IPS-NIHi7 (cell line): ENCODE measurements around the gene GOLGA6D.
"Not testable (repeated sequence)": the region's sequence is repeated elsewhere in the genome, so short reads cannot be mapped to it uniquely, and the experiment has no call there.

Source experiments
- DNase-seq: peaks from one replicate; pipeline ENCODE4 v3.0.0; 2012; ENCODE audit warnings: mixed read lengths; ENCODE audit errors: extremely low spot score

Gene GOLGA6D, protein sequence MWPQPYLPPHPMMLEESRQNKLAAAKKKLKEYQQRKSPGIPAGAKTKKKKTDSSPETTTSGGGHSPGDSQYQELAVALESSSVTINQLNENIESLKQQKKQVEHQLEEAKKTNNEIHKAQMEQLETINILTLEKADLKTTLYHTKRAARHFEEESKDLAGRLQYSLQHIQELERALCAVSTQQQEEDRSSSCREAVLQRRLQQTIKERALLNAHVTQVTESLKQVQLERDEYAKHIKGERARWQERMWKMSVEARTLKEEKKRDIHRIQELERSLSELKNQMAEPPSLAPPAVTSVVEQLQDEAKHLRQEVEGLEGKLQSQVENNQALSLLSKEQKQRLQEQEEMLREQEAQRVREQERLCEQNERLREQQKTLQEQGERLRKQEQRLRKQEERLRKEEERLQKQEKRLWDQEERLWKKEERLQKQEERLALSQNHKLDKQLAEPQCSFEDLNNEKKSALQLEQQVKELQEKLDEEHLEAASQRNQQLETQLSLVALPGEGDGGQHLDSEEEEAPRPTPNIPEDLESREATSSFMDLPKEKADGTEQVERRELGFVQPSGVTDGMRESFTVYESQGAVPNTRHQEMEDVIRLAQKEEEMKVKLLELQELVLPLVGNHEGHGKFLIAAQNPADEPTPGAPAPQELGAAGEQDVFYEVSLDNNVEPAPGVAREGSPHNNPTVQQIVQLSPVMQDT

GRCh38 chr15:75282572-75282971 lies at the start of gene GOLGA6D:
Gene GOLGA6D, plus strand, starts transcription at chr15:75282835. Its CDS starts 41 bp downstream, at chr15:75282876.
- DNase-seq: not testable (repeated sequence)

DNA sequence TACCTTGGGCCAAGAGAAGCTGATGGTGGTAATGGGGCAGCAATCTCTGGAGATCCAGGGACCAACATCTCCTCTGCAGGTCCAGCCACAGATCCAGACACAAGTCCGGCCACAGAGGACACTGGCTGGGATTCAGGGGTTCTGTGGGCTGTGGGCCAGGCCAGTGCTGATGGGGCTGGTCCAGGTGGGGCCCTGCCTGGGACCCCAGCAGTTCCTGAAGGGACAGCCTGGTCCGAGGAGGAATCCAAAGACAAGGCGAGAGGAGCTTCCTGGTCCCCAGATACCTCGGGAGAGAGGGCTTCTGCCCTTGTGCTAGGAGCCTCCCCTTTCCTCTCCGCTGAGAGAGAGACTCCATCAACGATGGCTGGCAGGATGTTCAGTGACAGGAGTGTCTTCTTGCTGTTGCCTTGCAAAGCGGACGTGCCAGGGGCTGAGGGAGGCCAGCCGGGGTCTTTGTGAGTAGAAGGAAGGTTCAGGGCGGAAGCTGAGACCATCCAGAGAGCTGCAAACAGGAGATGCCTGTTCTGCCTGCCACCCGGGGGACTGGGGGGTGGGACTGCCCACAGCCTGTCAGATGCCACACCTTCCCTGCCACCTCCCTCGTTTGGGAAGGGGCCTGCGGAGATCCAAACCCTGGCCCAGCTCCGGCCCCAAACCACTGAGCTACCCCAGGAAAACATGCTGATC lies 49.0 kb upstream of the GOLGA6D start:
- no peak for DNase-seq

DNA sequence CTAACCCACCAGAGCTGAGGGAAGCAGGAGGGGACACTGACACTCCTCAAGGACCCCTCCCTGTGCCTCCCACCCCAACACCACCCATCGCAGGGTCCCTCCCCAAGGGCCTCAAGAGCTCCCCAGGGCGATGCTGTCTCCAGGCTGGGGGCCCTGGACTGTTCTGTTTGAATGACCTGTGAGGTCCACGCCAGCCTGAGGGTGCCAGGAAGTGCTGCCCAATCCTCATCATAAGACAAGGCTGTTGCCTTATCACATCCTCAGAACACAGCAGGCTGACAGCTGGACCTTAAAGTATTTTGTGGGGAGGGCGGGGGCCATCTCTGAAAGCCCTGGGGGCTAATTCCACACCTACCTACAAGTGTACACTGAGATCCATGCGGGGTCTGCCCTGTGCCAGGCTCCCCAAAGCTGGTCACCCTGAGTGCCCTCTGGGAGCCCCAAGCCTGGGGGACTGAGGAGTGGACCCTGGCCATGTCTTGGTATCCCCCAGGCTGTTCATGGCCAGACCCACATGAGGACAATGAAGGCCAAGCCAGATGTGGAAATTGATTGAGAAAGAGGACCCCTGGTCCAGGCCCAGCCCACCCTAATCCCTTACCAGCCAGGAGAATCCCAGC lies 48.3 kb upstream of the GOLGA6D start:
- no peak for DNase-seq

GRCh38 chr15:75235051-75235673 lies 47.5 kb upstream of the GOLGA6D start:
- DNase-seq: no peak

DNA sequence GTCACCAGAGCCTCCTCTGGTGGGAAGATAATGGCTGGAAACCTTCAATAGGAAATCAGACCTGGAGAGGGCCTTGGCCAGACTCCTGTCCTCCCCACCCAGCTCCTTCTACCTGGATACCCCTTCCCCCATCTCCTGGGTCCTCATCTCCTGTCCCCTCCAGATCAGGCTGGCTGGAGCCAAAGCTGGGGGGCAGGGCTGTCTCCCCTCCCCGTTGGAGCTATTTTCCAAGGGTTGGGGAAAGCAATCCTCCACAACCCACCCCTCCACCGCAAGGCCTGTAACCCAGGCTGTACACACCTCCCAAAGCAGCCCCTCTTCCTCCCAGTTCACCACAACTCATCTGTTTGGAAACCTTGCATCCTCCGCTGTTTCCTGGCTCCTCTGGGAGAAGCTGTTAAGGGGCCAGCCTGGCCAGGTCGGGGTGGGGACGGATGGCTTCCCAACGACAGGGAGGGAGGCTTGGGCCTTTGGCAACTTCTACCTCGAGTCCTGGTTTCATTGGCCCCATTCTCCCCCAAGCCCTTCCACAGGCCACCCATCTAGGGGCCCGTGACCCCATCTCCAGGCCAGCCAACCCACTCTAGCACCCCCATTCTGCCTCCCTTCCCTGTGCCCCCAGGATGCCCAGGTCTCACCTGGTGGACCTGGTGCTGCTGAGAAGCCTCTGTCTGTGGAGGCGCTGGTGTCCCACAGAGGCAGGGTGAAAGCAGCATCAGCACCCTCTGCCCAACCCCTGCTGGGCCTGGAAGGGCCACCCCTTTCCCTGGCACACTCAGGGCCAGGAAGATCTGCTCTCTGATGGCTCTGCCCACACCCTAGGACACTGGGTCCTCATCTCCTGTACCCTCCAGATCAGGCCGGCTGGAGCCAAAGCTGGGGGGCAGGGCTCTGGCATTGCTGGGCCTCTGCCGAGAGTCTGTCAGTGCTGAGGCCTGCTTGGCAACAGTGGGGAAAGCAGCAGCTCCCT lies 46.6 kb upstream of the GOLGA6D start:
- no peak for DNase-seq

DNA sequence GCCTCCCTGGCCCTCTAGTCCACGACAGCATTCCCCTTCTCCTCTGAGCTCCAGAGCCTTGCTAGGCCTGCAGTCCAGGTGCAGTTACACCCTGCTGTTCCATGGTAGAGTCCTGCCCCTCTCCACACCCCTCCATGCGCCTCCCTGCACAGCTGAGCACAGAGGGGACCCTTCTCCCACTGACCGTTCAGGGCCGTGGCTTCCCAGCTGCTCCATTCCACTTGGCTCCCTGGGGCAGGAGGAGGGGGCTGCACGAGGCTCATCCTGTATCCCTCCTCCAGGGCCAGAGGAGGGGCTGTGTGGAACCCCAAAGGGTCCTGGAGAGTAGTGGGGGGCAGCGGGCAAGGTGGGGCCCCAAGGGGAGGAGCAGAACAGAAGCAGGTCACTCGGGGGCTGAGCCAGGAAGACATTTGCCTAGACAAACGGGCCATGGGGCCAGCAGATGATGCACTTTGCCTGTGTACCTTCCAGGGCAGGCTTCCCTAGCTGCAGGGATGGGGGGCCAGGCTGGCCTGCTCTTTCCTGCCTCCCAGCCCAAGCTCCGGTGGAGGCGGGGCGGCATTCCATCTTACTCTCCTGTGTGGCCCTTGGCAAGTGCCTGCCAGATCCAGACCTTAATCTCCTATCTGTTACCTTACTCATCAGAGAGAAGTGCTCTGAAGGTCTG lies 45.2 kb upstream of the GOLGA6D start:
- peak; percentile 13 for DNase-seq

DNA sequence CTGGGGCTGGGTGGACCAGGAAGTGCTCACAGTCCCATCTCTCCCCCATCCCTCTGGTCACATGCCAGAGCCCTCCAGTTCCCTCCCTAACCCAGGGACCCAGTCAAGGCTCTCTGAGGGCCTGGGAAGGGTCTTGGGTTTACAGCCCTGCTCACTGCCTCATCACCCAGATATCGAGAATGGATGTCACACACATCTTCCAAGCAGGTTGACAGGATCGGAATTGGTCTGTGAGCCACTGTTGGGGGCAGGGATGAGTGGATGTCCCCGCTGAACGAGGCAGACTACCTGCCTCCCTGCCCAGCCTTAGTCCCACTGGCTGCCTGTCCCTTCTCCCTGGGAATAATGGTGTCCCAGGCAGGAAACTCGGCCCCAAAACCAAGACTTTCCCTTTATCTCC lies 44.5 kb upstream of the GOLGA6D start:
- no peak for DNase-seq

- not testable (repeated sequence) for DNase-seq
Measured at GRCh38 chr15:75245741-75246140, 36.9 kb upstream of the GOLGA6D start.

DNA sequence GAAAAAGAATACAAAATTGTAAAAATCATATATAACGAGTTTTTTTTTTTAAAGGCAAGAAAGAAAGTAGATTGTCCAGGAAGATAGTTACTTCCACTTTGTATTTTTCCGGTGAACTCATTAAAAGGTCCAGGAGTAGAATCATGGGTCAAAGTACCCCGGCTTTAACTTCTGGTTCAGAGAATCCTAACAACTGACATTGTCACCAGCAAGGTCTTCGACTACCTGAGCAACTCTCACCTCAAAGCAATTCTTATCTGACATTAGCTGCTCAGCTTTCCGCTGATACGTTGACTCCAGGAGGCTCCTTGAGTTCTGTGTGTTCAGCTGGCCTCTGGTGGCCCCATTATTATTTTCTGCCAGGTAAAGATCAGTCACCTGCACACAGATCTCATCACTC lies 33.6 kb upstream of the GOLGA6D start:
- DNase-seq: not testable (repeated sequence)

DNA sequence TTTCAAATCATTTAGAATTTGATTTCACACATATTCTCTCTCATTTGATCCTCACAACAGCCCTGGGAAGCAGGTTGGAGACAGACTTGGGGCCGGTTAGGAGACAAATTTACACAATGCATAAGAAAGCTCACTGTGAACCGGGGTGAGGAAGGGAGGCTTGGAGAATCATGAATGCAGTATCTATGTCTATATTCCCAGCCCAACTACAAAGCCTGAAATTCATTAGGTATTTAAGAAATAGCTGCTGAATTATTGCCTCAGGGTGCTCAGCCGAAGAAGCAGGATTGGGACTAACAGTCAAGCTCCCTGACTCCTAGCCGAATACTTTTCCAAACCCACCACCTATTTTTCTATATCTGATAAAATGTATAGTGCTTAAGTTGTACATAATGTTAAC lies 32.9 kb upstream of the GOLGA6D start:
- no peak for DNase-seq

DNA sequence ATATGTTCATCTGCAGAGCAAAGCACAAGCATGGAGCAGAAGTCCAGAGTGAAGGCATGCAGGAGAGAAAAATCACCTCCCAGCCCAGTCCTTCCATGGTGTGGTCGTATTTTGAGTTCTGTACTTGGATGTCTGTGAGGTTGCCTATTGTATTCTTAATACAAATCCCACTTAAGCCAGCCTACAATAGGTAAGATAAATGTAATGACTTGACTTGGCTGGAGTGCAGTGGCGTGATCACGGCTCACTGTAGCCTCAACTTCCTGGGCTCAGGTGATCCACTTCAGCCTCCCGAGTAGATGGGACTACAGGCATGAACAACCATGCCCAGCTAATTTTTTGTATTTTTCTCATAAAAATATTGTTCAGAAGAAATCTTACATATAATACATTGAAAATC lies 31.3 kb upstream of the GOLGA6D start:
- not testable (repeated sequence) for DNase-seq

DNA sequence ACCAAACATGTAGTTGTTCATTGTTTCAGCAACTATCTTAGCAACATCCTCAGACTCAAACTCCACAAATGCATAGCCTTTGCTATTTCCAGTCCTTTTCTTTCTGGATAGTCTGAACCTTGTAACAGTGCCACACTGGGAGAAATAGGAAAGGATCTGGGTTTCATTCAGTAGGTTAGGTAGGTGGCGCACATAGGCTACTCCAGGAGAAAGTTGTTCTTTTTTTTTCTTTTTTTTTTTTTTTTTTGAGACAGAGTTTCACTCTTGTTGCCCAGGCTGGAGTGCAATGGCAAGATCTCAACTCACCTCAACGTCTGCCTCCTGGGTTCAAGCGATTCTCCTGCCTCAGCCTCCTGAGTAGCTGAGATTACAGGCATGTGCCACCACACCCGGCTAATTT lies 30.4 kb upstream of the GOLGA6D start:
- not testable (repeated sequence) for DNase-seq

DNA sequence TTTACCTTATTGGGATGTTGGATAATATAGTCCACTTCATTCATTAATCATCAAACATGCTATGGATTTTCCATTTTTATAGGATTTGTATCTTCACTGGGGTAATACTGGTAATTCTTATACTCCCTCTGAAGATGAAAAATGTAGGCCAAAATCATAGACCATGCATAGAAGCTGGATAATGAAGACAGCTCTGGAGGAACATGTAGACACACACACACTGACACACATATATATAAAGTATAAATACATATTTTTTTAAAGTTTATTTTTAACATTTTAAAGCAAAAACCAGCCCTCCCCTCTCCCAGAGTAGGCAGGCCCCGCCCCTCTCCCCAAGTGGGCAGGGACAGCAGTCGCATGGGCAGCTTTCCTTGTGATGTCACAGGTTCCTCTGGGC lies 24.6 kb upstream of the GOLGA6D start, which contains the start of gene GOLGA6C:
Gene GOLGA6C (plus strand): TSS at position 301 of the 400 bp plus-strand sequence. CDS start 265 bp downstream, outside the sequence.
- DNase-seq: not testable (repeated sequence)

DNA sequence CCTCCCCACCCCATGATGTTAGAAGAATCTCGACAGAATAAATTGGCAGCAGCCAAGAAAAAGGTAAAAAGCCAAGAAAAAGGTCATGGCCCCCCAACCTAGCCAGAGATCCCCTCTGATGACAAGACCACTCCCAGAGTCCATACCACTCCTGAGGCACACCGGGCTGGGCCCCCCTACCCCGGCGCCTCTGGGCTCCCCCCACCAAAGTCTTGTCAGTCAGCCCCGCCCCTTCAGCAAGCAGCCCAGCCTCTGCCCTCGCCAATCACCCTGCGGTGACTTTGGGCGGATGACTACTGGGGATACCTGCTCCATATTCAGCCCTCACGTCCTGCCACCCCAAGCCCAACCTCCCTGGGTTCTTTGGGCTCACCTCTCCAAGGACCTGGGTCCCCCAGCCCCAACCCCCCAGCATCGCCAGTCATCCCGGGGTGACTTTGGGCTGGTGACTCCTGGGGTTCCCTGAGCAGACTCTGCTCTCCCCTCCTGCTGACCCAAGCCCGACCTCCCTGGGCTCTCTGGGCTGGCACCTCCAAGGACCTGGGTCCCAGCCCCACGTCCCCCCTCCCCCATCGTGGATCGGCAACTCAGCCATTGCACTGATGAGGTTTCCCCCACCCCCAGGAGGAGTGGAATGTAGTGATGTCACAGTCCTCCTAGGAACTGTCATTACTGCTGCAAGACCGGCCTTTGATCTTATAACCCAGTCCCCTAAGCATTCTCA lies 23.9 kb upstream of the GOLGA6D start:
- not testable (repeated sequence) for DNase-seq

- DNase-seq: not testable (repeated sequence)
Measured at GRCh38 chr15:75259873-75260272, 22.8 kb upstream of the GOLGA6D start.

DNA sequence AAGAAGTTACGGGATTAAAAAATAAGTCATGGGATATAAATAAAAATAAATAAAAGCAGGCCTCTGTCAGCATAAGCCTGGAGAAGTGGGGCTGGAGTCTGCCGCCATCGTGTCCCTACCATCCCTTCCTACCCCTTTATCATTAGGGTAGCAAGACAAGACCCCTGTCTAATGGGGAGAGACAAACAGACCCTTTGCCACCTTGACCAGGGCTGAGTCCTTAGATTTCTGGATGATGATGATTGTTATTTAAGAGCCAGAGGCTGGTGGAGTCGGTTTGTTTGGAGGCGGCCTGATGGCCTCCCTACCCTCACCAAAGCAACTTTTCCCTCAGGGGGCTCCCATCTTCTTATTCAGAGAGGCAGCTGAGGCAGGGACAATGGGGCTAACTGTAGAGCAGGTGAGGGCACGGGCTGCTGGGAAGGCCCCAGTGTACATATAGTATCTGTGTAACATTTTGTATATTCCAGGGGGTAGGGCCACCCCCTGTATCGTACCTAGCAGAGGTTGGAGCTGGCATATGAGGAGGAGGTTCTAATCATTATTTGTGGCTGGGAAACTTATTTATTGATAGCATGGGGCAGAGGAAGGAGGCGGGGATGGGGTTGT lies 8.8 kb upstream of the GOLGA6D start:
- DNase-seq: not testable (repeated sequence)

DNA sequence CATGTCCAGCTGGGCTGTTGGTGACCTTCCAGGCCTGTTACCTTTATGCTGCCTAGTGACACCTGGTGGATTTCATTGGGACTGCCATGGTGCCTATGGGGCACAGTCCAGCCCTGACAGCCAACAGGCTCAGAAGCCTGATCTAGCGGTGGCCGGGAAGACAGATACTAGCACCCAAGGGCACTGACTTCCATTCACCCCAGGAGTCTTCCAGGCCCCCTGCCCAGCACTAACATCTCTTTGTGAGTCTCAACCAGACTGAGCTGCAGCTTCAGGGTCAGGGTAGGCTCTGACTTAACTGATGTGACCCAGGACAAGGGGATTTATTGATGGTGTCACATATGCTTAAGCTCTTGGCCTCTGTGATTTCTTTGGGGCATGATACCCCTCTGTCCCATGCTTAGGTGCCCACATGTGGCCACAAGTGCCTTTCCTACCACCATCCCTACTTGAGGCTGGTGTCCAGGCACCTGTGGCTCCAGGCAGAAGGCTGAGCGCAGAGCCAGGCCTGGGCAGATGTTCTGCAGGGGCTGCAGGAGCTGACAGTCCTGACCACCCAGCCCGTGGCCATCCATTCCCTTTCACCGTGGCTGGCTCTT lies 8.0 kb upstream of the GOLGA6D start:
- not testable (repeated sequence) for DNase-seq

GRCh38 chr15:75275617-75276016 lies 7.0 kb upstream of the GOLGA6D start:
- peak; percentile 0 for DNase-seq
